ENCODE measurements around the gene ADARB1.
A peak's percentile ranks its signal among the peaks of the same experiment; 100 is the strongest.
"Not testable (repeated sequence)": the region's sequence is repeated elsewhere in the genome, so short reads cannot be mapped to it uniquely, and the experiment has no call there.

Gene ADARB1

GRCh38 chr21:45074048-45074817 is at the start of gene ADARB1:
ADARB1 (plus strand) TSS chr21:45074580; CDS start chr21:45171657, 97,077 bp downstream.
- peak; percentile 98 for FAIRE-seq
- peak; percentile 76 for DNase-seq (ENCODE audit: insufficient read length, low spot score)

GRCh38 chr21:45026066-45026745 is 48.2 kb upstream of the ADARB1 start:
- FAIRE-seq (no peak), DNase-seq (ENCODE audit: insufficient read length, low spot score) (no peak)

GRCh38 chr21:45026826-45027225 is 47.6 kb upstream of the ADARB1 start:
- FAIRE-seq = no peak

GRCh38 chr21:45027241-45028196 is 46.9 kb upstream of the ADARB1 start:
- FAIRE-seq = no peak
- no peak for DNase-seq (ENCODE audit: insufficient read length, low spot score)

More at GRCh38 chr21:45026826-45027225, 47.6 kb upstream of the ADARB1 start:
- DNase-seq (ENCODE audit: insufficient read length, low spot score) = no peak

DNA sequence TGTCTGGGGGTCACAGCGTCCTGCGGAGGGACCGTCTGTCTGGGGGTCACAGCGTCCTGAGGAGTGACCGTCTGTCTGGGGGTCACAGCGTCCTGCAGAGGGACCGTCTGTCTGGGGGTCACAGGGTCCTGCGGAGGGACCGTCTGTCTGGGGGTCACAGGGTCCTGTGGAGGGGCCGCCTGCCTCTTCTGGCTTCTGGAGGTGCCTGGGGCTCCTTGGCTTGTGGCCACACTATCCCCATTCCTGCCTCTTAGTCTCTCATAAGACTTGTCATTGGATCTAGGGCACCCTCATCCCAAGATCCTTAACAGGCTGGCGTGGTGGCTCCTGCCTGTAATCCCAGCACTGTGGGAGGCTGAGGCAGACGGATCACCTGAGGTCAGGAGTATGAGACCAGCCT is 45.7 kb upstream of the ADARB1 start:
- FAIRE-seq; DNase-seq (ENCODE audit: insufficient read length, low spot score): not testable (repeated sequence)

- FAIRE-seq = no peak
These were observed 45.0 kb upstream of the ADARB1 start for GRCh38 chr21:45029298-45029947.

GRCh38 chr21:45029948-45030681 is 44.3 kb upstream of the ADARB1 start:
- DNase-seq (ENCODE audit: insufficient read length, low spot score) (no peak), FAIRE-seq (no peak)

More at GRCh38 chr21:45029298-45029947, 45.0 kb upstream of the ADARB1 start:
- DNase-seq (ENCODE audit: insufficient read length, low spot score) = no peak

DNA sequence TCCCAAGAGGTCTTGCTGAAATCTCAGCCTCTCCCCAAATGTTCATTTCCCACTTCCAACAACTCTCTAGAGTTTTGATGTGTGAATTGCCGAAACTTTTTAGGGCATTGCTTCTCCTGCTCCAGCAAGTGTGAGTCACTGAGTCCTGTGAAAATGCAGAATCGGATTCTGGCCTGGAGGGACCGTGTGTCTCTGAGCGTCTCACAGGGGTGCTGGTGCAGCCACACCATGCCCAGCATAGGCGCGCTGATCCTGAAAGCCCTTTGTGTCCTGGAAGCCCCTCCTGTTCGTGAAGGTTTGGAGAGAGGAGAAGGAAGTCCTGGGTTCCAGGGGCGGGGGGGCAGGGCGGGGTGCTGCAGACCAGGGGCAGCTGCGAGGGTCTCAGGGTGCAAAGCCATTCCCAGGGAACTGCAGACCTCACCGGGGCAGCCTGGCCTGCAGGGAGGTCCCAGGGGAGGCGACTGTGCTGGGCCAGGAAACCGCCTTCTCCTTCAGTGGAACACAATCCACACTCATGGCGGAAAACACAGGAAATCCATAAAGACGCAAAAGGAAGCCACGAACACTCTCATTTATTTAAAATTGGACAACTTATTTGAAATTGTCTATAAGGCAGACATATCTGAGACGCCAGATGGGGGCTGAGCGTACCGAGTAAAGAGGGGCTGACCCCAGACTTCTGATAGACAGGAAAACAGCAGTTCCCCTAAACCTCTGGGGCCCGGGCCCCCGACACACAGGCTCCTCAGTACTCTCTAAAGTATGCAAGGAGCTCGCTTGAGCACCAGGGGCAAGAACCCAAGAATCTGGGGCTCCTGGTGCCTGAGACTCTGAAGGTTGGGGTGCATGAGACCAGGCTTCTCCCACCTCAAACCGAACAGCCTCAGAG is 43.5 kb upstream of the ADARB1 start:
- DNase-seq (ENCODE audit: insufficient read length, low spot score) (no peak), FAIRE-seq (no peak)

- FAIRE-seq (no peak), DNase-seq (ENCODE audit: insufficient read length, low spot score) (no peak)
These were observed 42.7 kb upstream of the ADARB1 start for GRCh38 chr21:45031571-45032191.

DNA sequence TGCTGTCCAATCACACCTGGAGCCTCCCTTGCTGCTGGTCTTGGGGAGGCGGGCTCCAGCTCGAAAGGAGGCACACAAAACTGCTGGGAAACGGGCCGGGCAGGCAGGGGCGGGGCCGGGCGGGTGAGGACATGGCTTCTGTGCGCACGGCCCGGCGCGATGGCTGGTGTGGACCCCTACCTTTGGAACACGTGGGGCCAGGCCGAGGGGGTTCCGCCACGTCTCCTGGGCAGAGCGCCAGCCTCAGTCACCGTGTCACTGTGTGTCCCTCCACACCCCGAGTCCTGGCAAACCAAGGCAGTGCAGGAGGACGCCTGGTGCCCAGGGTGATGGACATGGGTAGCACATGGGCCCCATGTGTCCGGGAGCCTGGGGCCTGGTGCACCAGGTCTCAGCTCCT is 42.0 kb upstream of the ADARB1 start:
- no peak for DNase-seq (ENCODE audit: insufficient read length, low spot score)
- FAIRE-seq = no peak

GRCh38 chr21:45032977-45033710 is 41.2 kb upstream of the ADARB1 start:
- DNase-seq (ENCODE audit: insufficient read length, low spot score) (no peak), FAIRE-seq (no peak)

DNA sequence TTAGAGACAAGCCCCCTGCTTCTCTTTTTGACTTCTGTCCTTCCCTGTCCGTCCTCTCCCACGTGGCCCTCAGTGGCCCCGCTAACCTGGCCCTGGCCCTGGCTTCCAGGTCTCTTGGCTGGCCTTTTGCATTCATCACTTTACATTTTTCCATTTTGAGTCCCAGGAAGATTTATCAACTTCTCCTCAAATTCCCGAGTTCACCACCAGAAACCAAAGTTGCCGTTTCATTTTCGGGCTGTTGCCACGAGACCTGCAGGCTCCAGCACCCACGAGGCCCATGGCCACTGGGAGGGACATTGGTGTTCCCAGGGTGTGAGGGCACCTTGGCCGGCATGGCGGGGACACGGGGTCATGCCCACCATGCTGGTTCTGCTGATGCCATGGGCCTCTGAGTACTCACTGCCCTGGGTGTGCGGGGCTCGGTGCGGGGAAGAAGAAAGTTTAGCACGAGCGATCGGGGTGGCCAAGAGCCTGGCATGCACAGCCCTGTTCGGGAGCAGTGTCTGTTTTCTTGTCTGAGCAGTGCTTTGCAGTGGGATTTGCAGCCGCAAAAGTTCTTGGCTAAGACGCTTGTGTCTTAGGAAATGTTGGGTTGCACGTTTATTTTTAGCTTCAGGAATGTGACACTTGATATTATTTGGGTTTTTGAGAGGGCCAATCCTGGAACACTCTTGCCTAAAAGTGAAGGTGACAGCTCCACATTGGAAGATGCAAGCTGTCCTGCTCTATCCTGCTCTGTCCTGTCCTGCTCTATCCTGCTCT is 40.4 kb upstream of the ADARB1 start:
- DNase-seq (ENCODE audit: insufficient read length, low spot score) = no peak
- FAIRE-seq = no peak

DNA sequence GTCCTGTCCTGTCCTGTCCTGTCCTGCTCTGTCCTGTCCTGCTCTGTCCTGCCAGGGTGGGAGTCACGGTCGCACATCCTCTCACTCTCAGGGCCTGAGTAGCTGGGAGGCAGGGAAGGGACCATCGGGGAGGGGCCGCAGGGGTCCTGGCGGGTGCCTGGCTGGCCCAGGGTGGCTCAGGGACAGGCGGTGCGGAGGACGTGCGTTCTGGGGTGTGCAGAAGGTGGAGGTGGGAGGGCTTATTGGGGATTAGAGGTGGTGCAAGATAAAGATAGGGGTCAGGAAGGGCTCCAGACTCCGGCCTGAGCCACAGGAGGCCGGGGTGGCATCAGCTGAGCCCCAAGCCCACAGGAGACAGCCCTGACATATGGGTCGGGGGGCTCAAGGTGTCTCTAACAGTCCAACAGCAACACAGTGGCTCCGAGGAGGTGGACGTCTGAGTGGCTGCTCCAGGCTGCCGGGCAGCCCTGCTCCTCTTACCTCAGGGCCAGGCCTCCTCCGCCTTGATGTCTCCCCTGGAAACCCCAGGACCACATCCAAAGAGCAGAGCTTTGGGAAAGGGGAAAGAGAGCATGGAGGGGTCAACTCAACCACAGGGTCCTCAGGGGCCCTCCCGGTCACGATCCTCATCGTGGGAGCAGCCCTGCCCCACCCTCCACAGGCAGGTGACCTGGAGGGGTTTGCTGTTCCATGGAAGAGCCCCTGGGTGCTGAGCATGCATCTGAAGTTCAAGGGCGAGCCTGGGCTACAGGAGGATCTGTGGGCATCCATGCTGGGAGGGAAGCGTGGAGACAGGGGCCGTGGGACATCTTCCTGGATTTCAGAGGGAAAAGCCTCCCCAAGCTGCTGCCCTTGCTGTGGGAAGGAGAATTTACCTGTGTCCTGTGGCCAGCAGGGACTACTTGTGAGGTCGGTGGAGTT is 39.6 kb upstream of the ADARB1 start:
- DNase-seq (ENCODE audit: insufficient read length, low spot score) (no peak), FAIRE-seq (peak; percentile 51)

DNA sequence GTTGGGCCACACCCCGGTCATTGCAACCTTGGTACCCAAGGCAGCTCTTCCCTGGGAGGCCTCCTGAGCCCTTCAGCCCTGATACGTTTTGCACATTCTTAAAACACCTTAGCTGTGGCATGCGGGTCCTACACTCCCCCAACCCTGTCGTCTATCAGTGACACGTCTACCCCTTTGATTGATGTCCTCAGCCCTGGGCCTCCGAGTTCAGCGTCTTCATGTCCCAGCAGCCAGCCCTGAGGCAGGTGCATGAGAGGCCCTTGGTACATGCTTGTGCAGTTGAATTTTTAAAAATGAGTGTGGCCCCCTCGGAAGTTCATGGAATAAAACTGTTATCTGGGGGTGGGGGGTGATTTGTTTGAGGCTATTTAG is 38.9 kb upstream of the ADARB1 start:
- DNase-seq (ENCODE audit: insufficient read length, low spot score) = no peak
- FAIRE-seq = no peak

- FAIRE-seq (no peak), DNase-seq (ENCODE audit: insufficient read length, low spot score) (no peak)
These were observed 37.8 kb upstream of the ADARB1 start for GRCh38 chr21:45036630-45037029.

DNA sequence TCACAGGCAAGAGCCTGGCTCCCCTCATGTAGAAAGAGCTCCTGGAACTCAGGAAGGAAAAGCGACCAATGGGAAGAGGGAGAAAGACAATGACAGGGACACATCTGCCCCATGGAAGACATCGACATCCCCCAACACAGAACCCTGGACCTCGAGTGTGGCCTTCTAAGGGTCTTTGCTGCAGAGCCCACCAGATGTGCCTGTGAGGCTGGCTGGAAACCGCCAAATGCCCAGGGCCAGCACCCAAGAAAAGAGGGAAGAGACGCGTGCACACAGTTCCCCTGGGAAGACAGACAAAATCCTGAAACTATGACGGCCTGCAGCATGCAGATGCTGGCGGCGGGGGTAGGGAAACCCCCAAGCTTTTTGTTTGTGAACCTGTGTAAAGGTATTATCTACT is 36.4 kb upstream of the ADARB1 start:
- FAIRE-seq (no peak), DNase-seq (ENCODE audit: insufficient read length, low spot score) (no peak)

Data from HTR-8/SVneo (cell line).